HG02840 (cell line): Measurements from ENCODE around the gene ARHGAP6.
"Not testable (repeated sequence)": the region's sequence is repeated elsewhere in the genome, so short reads cannot be mapped to it uniquely, and the experiment has no call there.

Source experiments
- ATAC-seq: cut with Tn5 transposase; IDR thresholded peaks from one replicate; pipeline ENCODE4 v1.9.1; 2021; ENCODE audit warnings: mild to moderate bottlenecking, moderate library complexity, moderate number of reproducible peaks; ENCODE audit not compliant: unreplicated experiment, low FRiP score

ARHGAP6 gene

DNA sequence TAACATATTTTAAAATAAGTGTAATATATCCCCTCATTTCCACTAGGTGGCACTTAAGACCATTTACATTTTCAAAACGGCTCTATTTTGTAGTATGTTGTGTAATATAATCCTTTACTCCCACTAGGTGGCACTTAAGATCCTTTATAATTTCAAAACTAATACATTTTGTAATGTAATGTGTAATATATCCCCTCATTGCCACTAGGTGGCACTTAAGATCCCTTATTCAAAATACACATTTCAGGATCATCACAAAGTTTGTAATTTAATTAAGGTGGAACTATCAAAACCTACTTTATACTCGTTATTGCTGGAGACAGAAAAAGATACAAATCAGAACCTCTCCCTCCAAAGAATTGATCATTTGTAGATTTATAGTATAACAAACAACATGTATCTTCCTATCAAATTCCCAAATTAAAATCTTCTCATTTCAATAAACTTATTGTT is 132.5 kb downstream of the ARHGAP6 start:
- ATAC-seq = peak; percentile 68

GRCh38 chrX:11532291-11533078 is 133.2 kb downstream of the ARHGAP6 start:
- no peak for ATAC-seq

- no peak for ATAC-seq
These were observed 134.5 kb downstream of the ARHGAP6 start for GRCh38 chrX:11531226-11531625.

- no peak for ATAC-seq
These were observed 135.1 kb downstream of the ARHGAP6 start for GRCh38 chrX:11530621-11531020.

- no peak for ATAC-seq
These were observed 137.1 kb downstream of the ARHGAP6 start for GRCh38 chrX:11528623-11529022.

- ATAC-seq = no peak
These were observed 140.0 kb downstream of the ARHGAP6 start for GRCh38 chrX:11525685-11526084.

GRCh38 chrX:11519234-11519633 is 146.5 kb downstream of the ARHGAP6 start:
- not testable (repeated sequence) for ATAC-seq

GRCh38 chrX:11509786-11510185 is 155.9 kb downstream of the ARHGAP6 start:
- no peak for ATAC-seq

DNA sequence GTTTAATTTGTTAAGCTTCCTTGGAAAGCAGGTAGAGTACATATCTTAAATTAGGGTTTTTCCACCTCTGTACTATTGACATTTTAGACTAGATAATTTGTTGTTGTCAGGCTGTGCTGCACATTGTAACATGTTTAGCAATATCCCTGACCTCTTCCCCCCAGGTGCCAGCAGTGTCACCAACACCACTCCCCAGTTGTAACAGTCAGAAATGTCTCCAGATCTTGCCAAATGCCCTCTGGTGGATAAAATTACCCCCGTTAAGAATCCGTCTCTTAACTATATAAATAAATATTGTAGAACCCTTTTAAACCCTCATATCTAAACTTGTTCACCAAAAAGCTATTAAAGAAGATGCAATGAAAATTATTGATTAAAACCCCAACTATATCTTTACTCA is 161.5 kb downstream of the ARHGAP6 start:
- ATAC-seq = no peak

DNA sequence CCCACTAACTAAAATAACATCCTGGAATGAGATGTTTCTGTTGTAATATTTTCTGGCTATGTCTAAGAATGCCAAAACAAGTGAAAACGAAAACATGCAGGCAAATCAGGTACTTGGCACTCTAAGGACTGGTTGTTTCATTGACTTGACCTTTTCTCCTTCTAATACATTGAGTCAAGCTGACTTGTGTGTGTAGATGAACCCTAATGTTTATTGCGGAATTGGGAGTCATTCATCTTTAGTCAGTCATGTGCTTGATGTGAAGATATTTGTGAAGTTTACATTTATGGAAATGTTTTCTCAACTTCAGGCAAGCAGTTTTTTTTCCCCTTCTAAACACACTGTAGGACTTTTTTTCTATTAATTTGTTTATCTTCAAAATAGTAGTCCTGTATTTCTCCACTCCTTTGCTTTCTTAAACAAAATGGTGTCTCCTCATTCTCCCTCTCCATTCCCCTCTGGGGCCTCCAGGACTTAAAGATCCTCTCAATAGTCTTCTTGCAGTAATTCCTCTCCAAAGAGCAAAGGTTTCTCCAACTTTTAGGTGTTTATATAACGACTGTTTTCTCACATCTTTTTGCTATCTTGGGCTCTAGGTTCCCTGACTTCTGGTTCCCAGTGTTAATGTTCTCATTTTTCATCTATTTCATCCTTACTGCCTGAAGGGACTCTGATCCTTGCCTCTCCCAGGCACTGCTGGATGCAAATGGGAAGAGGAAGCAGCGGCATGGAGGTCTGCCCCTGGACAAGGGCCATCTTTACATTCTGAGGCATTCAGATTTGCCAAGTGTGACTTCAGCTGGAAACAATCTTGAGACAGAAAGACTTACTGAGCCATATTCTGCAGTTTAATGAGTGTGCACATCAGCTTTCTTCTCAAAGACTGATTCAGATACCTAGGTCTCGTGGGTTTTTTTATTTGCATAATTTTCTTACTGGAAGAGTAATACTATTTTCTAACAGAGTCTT is 166.4 kb downstream of the ARHGAP6 start:
- no peak for ATAC-seq

DNA sequence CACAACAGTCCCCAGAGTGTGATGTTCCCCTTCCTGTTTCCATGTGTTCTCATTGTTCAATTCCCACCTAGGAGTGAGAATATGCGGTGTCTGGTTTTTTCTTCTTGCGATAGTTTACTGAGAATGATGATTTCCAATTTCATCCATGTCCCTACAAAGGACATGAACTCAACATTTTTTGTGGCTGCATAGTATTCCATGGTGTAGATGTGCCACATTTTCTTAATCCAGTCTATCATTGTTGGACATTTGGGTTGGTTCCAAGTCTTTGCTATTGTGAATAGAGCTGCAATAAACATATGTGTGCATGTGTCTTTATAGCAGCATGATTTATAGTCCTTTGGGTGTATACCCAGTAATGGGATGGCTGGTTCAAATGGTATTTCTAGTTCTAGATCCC is 174.3 kb downstream of the ARHGAP6 start:
- ATAC-seq = not testable (repeated sequence)

GRCh38 chrX:11484290-11484689 is 181.4 kb downstream of the ARHGAP6 start:
- no peak for ATAC-seq

GRCh38 chrX:11481035-11481434 is 184.7 kb downstream of the ARHGAP6 start:
- ATAC-seq = no peak

- ATAC-seq = no peak
These were observed 185.1 kb downstream of the ARHGAP6 start for GRCh38 chrX:11480626-11481025.

DNA sequence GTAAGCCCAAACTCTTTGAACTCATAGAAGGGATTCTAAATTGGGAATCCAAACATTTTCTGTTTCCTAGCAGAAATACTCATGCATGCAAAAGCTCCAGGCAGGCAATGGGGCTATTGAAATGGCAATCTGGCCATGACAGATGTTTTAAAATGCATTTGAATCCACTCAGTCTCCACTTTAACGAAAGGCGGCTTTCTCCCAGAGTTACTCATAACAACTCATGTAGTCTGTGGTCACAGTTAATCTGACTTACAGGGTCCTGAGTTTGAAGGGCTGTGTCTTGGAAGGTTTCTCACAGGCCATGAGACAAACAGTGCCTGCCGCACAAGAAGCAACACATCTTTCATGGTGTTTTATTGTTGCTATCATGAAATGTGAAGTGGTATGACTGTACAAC is 186.8 kb downstream of the ARHGAP6 start:
- no peak for ATAC-seq

- no peak for ATAC-seq
These were observed 187.7 kb downstream of the ARHGAP6 start for GRCh38 chrX:11478026-11478425.

GRCh38 chrX:11474576-11474975 is 191.1 kb downstream of the ARHGAP6 start:
- ATAC-seq = no peak

GRCh38 chrX:11474021-11474420 is 191.7 kb downstream of the ARHGAP6 start:
- no peak for ATAC-seq

DNA sequence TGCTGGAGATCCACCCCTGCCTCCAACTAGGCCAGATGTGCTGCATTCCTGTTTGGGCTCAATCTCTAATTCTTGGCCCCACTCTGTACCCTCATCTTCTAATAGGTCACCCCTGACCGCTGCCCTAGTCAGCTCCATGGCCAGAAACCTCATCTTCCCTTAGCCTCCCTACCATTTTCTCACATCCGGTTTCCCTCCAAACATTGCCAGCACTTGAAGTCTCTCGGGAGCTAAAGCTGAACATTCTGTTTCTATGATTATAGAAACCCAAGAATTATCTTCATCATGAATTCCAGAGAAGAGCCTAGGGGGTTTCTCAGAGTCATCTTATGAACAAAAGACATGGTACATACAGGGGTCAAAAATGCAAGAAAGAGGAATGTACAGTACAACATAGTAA is 192.8 kb downstream of the ARHGAP6 start:
- no peak for ATAC-seq

- ATAC-seq = no peak
These were observed 193.3 kb downstream of the ARHGAP6 start for GRCh38 chrX:11472381-11472780.

DNA sequence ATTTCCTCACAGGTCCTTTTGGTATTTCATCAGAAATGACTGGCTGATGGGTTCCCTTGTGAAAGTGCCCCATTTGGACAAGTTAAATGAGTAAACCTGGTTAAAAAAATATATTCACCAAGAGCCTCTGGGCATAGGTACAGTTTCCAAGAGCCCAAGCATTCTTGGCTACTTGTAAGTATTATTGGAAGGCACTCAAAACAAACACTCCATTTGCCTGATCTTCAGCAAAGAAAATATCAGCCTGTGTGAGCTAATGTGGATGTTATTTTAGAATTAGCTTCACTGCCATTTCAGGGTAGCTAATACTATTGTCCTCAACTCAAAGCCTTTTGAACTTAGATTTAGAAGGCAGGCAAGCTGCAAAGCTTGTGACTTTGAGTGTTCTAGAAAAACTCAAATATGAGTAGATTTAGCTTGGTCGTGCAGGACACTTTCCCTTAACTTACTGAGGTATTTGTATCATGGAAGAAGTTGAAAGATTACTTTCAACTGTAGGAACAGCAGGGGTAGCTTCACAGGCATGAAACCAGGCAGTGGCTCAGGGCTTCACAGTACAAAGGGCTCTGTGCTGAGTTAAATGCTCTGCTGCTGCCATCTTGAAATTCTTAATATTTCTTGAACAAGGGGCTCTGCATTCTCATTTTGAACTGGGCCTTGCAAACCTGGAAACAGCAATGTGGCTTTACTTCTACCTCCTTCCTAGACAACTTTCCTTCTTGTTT is 195.3 kb downstream of the ARHGAP6 start:
- ATAC-seq = no peak
